GM19372 (cell line): ENCODE results near the gene NT5C1A.

ENCODE experiments used
- ATAC-seq: cut with Tn5 transposase; IDR thresholded peaks from one replicate; pipeline ENCODE4 v1.9.1; 2021; ENCODE audit warnings: mild to moderate bottlenecking, low read depth, moderate library complexity; ENCODE audit not compliant: unreplicated experiment

NT5C1A gene

DNA sequence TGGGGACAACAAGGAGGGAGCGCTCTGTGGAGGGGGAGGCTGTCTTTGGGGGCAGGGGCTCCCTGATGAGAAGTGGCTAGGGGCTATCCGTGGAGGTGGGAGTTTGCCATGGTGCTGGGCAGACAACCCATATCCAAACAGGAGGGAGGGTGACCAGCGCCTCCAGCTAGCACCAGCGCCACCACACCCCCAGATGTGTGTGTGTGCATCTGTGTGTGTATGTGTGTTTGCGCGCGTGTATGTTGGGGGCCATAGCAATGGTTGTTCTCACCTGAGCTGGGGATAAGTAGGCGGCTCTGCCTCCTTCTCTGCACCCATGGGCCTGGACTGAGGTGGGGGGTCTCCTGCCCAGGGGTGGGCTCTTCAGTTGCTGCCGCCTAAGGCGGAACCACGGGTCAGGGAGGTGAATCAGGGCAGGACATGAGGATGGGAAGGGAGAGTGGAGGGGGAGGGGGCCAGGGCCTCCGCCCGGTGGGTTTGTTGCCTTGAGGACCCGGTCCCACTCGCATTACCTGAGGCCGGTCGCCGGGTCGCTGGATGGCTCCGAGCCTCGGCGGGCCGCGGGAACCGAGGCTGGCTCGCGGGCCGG lies 19.0 kb upstream of the NT5C1A start:
- no peak for ATAC-seq

DNA sequence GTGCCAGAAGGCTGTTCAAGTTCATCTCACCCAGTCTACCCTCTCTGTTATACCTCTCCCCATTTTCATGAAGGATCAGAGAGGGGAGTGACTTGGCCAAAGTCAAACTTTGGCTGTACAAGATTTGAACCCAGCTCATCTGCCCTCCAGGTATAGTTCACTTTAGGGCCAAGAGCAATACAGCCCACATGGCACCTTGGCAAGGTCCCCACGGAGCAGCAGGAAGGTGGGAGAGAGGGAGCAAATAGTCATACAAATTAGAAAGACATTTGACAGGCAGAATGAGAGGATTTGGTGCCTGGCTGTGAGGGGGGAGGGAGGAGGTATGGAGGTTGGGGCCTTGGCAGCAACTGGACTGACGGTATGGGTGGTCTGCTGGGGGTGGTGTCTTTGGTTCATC lies 18.3 kb upstream of the NT5C1A start:
- ATAC-seq, result no peak

DNA sequence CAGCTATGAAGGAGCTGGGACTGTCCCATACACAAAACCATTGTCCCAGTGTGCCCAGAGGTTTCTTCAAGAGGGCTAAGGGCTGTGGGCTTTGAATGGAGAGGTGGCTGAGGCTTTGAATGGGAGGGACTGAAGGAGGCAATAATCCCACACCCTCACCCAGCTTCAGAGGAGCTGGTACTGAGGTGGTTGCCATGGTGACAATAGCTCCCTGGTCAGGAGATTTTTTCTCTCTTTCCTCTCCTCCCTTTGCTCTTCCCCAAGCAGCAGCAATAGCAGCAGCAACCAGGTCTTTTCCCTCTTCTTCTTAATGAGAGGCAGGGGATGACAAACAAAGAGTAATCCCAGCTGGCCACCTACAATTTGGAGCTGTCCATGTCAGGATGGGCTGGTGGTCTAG lies 17.7 kb upstream of the NT5C1A start:
- ATAC-seq, result no peak

DNA sequence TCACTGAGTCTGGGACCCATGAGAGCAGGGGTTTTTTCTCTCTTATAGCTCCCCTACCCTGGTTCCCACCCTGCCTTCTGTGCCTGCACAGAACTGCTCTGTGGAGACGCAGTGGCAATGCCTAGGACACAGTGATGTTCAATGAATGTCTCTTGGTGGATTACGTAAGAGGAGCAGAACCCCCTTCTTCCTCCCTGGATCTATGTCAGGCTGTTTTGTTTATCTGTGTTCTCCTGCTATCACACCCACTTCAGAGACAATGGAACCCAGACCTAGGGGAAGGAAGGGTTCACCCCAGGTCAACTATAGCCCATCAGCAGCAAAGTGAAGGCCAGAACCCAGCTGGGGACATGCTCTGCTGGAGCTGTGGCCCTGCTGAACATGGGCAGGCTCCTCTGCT lies 17.3 kb upstream of the NT5C1A start:
- ATAC-seq, result no peak

DNA sequence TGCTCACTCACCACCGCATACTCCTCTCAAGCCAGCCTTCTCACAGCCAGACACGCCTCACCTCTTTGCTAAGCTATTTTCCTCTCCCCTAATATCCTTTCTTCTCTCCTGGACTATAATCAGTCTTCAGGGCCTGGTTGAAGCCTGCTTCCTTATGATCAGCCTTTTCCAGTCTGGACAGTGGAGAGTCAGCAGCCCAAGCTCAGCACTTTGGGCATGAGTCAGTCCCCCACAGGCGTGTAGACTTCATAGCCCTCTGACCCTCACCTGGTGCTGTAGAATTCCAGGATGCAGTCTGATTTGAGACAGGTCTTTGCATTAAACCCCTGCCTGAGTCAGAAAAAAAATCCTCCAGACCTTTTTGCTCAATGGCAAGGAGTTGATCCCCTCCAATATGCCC lies 16.8 kb upstream of the NT5C1A start:
- ATAC-seq, result no peak

DNA sequence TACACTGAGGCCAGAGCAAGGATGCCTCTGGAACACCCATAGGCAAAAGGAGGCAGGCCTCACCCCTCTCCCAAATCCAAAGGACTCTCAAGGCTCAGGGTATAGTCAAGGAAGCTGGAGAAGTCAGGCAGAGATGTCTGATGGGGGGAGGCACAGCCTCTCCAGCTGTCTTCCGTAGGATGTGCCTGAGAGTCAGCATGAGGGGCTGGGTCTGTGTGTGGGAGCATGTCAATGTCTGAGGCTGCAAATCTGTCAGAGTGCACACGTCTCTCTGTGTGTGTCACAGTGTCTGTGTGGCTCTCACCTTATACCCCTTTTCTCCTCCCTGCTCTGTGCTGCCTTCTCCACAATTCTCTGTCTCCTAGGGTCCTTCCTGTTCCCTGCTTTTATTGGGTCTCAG lies 15.3 kb upstream of the NT5C1A start:
- no peak for ATAC-seq

DNA sequence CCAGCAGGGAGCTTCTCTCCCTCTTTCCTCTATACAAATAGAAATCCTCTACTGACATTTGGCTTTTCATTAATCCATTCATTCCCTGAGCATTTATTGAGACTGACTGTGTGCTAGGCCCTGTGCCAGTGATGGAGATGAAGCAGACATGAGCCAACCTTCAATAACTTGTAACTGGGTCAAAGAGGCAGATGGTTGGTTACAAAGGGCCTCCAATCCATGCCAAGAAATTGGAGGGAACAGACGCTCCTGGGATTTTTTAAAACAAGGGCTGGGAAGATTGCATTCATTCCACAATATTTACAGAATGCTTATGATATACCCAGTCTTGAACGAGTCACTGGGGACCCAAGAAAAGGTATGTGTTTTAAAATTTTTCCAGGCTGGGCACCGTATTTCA lies 13.2 kb upstream of the NT5C1A start:
- ATAC-seq, result no peak

DNA sequence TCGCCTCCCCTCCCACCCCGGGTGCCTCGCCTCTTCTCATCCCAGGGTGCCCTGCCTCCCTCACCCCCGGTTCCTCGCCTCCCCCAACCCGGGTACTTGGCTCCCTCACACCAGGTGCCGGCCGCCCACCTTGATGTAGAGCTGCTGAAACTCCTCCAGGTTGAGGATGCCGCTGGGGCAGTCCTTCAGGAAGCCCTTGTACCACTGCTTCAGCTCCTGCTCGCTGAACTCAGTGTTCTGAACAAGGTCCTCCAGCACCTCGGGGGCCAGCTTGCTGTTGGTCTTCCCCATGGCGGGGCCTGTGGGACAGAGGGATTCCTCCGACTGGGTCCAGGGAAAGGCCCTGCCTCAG lies 12.4 kb upstream of the NT5C1A start:
- no peak for ATAC-seq

DNA sequence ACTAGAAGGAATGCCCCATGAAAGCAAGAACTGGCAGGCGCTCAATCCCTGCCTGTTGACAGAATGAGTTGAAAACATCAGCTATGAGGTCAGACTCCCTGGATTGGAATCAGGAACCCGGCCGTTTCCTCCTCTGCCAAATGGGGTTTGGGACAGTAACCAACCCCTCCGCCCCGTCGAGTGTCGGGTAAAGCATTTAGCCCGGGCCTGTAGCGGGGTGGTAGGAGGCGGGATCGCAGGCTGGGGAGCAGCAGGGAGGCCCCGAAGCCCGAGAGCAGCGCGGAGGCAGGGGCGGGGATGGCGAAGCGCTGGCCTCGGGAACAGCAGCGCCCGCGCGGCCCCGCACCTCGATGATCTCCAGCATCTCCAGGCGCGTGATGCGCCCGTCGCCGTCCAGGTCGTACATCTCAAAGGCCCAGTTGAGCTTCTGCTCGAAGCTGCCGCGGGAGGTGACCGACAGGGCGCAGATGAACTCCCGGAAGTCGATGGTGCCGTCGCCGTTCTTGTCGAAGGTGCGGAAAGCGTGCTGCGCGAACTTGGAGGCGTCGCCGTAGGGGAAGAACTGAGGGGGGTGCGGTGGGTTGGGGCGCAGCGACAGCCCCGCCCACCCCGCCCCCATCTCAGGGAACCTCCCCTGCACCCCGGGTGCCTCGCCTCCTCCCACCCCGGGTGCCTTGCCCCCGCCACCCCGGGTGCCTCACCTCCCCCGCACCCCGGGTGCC lies 11.8 kb upstream of the NT5C1A start:
- ATAC-seq, result no peak

DNA sequence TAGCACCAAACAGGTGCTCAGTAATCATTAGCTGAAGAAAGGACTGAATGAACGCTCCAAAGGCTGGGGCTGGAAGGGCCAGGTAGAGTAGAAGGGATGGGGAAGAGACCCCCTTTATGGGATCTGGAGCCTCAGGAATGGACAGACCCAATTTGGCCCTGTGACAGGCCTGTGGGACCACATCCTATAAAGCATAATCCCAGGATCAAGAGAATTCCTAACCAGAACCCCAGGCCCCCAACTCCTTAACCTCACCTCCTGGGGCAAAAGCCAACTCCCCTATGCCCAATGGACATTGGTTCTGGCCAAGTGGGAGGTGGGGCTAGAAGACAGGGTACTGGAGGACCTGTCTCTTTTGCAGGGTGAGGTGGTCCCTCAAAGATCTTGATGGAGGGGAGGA lies 10.1 kb upstream of the NT5C1A start:
- no peak for ATAC-seq

DNA sequence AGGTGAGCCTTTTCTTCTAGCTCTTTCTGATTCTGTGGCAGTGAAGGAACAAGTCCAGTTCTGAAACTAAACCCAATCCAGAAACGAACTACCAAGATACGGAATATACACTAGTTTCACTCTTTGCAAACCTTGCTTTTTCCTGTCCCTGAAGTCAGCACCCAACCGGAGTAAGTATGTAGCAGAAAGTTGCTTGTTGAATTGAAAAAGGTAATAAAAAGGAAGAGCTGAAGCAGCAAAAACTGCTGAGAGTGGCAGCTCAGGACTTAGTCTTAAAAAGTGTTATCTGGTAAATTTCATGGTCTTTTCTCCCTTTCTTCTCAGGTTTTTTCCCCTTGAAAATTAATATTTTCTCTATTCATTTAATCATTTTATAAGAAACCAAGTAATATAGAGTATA lies 9.4 kb upstream of the NT5C1A start:
- ATAC-seq, result no peak

DNA sequence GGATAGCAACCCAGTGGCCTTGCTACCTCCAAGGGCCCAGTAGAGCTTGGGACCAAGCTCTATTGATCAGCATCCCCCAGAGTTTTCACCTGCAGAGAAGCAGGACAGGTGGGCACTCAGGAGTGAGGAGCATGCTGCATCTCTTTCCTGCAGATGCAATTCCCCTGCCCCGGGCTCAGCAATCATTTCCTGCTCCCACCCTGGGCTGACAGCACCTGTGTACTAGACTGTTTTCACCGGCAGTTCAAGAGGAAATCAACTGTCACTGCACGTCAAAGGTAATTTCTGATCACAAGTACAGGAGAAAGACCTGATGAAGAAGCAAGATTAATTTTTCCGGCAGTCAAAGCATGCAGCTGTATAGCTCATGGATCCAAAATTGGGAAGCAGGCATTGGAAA lies 8.8 kb upstream of the NT5C1A start:
- no peak for ATAC-seq

DNA sequence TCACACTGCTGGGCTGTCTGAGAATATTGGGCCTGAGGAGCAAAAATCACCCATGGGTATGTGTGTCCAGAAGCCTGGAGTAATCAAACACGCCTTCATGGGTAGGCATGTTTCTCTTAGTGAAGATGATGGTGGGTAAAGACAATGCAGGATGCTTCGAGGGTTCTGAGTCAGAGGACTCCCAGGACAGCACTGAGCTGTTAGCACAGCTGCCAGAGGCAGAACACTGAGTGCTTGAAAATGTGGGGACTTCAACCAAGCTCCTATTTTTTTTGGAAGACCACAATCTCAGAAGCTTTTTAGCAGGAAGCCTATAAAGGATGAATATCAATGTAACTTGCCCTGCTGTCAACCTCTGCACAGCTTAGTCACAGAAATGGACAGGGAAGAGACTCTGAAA lies 7.9 kb upstream of the NT5C1A start:
- no peak for ATAC-seq

DNA sequence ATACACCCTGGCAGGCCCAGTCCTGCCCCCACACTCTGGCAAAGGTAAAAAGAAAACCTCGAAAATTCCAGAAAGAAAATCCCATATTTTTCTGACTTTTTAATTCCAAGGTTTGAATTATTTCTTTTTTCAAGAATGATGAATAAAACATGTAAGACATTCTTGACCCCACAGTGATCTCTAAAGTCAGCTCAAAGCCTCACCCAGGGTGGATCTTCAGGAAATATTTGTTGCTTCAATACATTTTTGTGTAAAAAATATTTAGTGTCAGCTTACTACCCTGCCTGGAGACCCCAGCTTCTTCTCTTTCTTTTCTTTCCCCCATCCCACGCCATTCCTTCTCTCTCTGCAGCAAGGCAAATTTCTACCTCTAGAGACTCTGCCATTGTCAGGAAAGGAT lies 7.0 kb upstream of the NT5C1A start:
- no peak for ATAC-seq

DNA sequence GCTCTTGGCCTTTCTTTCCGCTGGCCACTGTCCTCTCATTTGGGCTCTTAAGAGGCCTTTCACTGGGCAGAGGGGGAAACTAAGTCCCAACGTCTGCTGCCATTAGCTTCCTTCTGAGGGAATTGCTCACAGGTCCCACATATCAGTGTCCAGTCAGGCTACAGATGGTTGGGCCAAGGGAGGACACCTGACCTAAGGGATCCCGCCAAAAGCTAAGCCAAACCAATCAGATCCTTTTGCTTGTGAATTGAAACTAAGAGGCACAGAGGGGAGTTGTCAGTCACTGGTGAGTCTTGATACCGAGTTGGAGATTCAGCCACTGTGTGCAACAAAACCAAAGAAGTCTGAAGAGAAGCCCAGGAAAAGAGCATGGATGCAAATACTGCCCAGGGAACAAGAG lies 5.7 kb upstream of the NT5C1A start:
- no peak for ATAC-seq

DNA sequence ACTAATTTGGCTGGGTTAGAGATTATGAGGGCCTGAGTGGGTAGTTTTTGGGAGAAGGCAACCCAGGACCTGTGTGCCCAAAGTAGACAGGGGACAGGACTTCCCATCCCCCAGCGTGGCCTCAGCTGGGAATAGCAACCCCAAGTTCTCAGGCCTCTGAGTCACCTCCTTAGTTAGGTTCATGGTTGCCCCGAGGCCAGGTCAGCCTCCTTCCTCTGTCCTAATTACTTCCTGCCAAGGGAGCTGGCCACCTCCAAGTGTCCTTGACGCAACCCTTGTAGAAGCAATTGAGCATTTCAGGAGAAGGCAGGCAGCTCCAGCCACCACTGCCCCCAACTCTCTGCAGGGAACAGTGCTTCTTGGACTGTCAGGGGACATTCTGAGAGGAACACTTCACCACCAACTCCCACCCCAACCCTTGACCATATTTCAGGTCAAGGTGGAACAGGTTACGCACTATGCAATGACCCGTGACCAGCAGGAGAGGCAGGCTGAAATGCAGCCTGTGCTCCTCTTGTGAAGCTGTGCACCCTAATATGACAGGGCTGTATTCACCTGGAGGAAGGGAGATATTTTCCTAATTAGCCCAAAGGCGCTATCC lies 5.1 kb upstream of the NT5C1A start:
- ATAC-seq, result no peak

DNA sequence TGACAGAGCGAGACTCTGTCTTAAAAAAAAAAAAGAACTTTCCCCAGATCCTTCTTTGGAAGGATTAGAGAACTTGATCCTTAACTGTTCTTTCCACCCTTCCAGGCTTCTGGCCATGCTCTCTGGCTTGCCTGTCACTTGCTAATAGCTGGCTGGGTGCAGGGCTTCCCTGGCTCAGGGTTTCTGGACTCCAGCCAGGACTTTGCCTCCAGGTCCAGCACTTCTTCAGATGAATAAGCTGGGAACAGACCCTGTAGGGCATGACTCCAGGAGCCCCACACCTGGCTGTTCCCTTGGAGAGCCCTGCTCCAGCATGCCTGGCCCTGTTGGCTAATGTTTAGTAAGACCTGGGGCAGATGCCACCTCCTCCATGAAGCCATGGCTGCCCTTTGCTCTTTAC lies 3.3 kb upstream of the NT5C1A start:
- ATAC-seq, result no peak

DNA sequence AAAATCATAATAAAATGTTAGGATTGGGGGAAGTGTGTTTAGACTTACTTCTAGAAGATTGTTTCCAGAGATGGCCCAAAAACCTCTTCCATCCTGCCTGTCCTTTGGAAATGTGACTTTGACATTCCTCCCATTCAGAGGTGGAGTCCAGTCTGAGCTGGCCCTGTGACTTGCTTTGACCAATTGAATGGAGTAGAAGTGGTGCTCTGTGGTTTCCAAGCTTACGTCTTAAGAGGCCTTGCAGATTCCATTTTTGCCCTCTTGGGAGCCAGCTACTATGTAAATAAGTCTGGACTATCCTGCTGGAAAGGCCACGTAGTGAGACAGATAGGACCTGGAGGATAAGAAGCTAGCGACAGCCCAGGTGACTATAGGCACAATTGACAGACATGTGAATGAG lies 1.3 kb upstream of the NT5C1A start:
- ATAC-seq, result no peak

DNA sequence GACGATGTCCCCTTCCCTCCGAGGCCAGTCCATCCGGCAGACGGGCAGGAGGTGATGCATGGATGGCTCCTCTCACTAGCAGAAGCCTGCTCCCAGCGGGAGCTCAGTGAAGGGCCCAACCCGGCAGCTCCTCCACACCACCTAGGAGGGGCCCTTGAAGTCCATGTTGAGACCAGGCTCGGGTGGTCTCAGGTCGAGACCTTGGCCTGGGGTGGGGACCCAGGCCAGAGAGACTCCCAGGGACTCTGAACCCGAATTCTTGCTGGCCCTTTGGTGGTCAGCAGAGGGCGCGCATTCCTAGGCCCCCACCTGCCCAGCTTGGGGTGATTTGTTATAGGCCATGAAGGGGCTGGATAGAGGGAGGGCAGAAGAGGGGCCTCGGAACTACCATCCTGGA lies 642 bp upstream of the NT5C1A start:
- ATAC-seq, result no peak

DNA sequence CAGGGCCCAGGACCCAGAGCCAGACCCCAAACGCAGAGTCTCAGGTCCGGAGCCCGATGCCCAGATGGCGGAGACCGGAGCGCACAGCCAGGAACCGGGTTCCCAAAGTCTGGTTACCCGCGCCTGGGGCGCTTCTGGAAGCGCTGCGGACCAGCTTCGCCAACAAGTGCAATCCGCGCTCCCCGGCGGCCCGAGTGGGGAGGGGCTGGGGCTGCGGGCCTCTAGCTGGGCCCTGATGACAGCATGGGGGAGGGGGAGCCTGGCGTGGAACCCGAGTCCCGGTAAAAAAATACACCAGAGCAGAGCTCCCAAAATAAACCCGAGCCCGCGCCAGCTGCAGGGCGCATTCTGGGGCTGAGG lies 494 bp downstream of the NT5C1A start:
- no peak for ATAC-seq

DNA sequence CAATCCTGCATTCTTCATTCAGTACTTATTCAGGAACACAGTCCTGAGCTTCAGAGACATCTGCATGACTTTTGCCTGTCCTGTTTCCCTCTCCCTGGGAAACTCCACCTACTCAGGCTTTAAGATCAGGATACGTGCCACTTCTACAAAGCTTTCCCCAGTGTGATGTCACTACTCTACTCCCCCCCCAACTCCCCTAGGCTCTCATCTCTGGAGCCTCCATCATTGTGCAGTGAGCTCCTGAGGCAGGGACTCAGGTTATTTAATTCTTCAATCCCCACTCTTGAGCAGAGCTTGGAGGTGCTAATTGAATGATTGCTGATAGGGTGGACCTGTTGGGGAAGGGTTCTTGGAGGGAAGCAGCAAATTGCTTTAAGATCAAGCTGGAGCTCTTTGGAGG lies 1.2 kb downstream of the NT5C1A start:
- ATAC-seq, result no peak

DNA sequence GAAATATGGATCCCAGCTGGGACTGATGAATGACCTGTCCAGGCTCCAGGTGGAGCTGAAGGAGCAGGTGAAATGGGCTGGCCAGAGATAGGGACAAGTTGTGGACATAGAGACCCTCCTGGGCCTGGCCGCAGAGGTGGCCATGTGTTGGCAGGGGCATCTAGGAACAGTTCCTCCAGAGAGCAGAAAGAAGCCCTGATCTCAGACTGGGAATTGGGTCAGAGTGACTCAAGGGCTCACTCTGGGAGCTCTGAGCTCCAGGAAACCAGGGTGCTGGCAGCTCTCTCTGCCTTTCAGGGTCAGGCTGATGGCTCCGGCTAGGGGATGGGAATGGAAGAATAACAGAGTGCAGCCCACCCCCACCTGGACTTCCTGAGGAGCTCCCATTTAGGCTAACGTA lies 3.0 kb downstream of the NT5C1A start:
- no peak for ATAC-seq

DNA sequence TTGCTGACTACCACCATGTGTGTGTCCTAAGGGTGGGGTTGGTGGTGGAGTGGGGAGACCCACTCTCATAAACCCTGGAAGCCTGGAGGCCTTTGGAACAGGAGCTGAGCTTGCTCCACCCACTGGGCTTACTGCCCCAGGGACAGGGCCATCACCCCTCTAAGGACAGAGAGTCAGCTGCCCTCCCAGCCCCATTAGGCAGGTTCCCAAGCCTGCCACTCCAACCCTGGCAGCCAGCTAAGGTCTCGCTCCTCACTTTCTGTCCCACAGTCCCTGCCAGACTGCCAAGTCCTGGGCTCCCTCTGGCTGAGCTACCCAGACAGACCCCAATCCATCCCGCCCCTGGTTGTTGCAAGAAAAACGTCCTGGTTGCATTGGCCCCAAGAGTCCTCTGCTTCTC lies 3.8 kb downstream of the NT5C1A start:
- no peak for ATAC-seq
